Measurements from ENCODE around the gene NET1. TPM values are rescaled to one million over a fixed set of nuclear protein-coding genes. Genes with fewer than 3 reads are reported as not detected.

The NET1 gene
- total RNA-seq, 1 donor from 2014 or later: 15.6 TPM

GRCh38 chr10:5504146-5505072 is 92.1 kb downstream of the NET1 start:
- ATAC-seq (ENCODE audit: poor library complexity): no peak
- intact Hi-C loops (cut with DNase I): no loop called here
- no peak for DNase-seq

- ATAC-seq (ENCODE audit: poor library complexity): no peak
- intact Hi-C loops (cut with DNase I): no loop called here
- no peak for DNase-seq
Observed at GRCh38 chr10:5506246-5506645, 93.9 kb downstream of the NET1 start.

GRCh38 chr10:5506751-5507648 is 94.6 kb downstream of the NET1 start:
- no peak for DNase-seq
- intact Hi-C loops (cut with DNase I): no loop called here
- ATAC-seq (ENCODE audit: poor library complexity): no peak

GRCh38 chr10:5507649-5508131 is 95.3 kb downstream of the NET1 start:
- DNase-seq (no peak), ATAC-seq (ENCODE audit: poor library complexity) (no peak)
- intact Hi-C loops (cut with DNase I): no loop called here

- intact Hi-C loops (cut with DNase I): no loop called here
- ATAC-seq (ENCODE audit: poor library complexity) (no peak), DNase-seq (no peak)
Observed at GRCh38 chr10:5508161-5508604, 95.8 kb downstream of the NET1 start.

Other genes starting within 250 kb of the NET1 start
- gene AKR1C8, start 227.4 kb upstream of the NET1 start, total RNA-seq: not detected
- not detected for gene AKR1C4, start 215.7 kb upstream of the NET1 start, total RNA-seq
- gene UCN3, start 47.6 kb upstream of the NET1 start, total RNA-seq: not detected
- gene TUBAL3, start 7.7 kb upstream of the NET1 start, total RNA-seq: 0.11 TPM
- not detected for gene CALML5, start 87.0 kb downstream of the NET1 start, total RNA-seq
- gene CALML3, start 112.4 kb downstream of the NET1 start, total RNA-seq: not detected

Data from Right ventricle myocardium superior (tissue), 1 donor.